Measurements from ENCODE around the gene GASK1A.

- TF ChIP-seq CTCF (IDR thresholded peaks at IDR 0.05) (no peak), POLR2A (IDR thresholded peaks at IDR 0.05) (no peak), EP300 (IDR thresholded peaks at IDR 0.05) (no peak), POLR2AphosphoS5 (IDR thresholded peaks at IDR 0.05) (no peak)
Observed at GRCh38 chr3:42983927-42984326, 4.8 kb downstream of the GASK1A start.
